ENCODE data around the gene TEAD3.

The TEAD3 gene

DNA sequence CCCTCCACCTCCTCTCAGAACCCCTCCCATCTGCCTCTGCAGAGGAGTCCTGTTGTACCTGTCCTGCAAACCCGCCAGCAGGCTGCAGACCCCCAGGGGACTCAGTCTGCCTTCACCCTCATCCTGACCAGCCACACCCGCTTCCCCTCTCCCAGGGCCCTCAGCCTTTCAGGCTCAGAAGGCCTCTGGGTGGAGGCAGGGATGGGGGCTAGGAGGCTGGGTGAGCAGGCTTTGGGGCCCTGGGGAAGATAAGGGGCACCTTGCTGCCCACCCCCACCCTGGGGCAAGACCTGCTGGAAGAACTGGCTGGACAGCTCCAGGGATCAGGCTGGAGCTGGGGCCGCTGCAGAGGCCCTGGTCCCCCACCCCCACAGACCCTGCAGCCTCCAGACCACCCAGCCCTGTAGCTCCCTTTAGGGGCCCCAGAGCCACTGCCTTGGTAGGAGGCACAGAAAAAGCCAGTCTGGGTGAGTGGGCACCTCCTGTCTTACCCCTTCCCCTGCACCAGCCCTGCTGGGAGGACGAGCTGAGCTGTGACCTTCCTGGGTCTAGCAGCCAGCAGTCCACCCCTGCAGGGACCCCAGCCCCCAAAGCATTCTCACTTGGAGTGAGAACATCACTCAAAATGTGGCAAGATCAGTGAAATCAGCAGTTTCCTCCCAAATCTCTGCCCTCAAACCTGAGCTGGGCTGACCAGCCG lies 5.2 kb downstream of the TEAD3 start:
- no peak for DNase-seq (ENCODE audit: low read depth)

- DNase-seq (ENCODE audit: low read depth): no peak
Measured at GRCh38 chr6:35490821-35491557, 5.9 kb downstream of the TEAD3 start.

GRCh38 chr6:35489995-35490791 lies 6.7 kb downstream of the TEAD3 start:
- DNase-seq (ENCODE audit: low read depth): no peak

DNA sequence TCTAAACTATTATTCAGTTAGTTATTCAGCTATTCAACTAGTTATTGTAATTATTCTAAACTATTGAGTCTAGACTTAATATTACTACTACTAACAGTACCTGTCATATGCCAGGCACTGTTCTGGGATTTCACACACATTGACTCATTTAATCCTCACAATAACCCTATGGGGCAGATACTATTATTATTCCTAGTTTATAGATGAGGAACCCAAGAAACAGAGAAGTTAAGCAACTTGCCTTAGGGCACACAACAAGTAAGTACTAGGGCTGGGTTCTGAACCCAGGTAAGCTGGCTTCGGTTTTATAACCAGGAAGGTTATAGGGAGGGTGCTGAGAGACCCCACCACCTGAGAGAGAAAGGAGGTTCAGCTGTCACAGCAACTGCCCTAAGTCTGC lies 7.8 kb downstream of the TEAD3 start:
- no peak for DNase-seq (ENCODE audit: low read depth)

DNA sequence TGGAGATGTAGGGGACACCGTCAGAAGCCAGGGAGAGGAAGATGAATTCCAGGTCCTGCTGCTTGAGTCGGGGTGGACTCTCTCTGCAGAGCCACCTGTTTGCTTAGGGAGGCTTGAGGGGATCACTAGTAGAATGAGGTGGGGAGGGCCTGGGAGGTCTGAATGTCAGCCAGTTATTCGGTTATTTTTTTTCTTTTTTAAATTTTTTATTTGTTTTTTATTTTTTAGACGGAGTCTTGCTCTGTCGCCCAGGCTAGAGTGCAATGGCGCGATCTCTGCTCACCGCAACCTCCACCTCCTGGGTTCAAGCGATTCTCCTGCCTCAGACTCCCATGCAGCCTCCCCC lies 8.4 kb downstream of the TEAD3 start:
- DNase-seq (ENCODE audit: low read depth): no peak

DNA sequence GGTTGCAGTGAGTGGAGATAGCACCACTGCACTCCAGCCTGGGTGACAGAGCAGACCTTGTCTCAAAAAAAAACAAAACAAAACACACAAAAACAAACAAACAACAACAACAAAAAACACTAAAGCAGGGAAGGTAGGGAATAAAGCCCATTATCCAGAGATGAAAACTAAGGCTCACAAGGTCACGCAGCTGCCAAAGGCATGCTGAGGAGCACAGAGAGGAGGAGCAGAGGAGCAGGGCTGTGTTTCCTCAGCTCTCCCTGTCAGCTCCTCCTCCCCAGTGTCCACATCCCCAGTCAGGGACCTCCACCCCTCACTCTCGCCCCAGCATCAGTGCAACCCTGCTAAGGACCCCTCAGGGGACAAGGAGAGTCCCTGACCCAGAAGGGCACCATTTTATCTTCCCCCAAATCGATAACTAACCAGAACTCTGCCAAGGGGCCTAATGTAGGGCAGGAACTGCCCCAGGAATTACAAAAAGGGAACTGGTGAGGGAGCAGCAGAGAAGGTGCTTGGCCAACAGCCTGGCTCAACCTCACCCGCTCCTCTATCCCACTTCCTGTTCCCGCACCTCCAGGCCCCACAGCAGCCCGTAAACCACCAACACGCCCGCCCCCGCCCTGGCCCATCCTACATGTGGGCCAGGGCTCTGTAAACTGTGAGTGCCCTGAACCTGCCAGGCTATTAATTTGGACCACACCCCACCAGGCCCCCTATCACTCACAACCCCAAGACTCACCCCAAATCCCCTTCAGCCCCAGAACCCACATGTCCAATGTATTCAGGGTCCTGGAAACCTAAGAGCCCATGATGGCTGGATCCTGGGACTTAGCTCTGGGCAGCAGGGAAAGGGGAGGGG lies 9.0 kb downstream of the TEAD3 start:
- no peak for DNase-seq (ENCODE audit: low read depth)

DNA sequence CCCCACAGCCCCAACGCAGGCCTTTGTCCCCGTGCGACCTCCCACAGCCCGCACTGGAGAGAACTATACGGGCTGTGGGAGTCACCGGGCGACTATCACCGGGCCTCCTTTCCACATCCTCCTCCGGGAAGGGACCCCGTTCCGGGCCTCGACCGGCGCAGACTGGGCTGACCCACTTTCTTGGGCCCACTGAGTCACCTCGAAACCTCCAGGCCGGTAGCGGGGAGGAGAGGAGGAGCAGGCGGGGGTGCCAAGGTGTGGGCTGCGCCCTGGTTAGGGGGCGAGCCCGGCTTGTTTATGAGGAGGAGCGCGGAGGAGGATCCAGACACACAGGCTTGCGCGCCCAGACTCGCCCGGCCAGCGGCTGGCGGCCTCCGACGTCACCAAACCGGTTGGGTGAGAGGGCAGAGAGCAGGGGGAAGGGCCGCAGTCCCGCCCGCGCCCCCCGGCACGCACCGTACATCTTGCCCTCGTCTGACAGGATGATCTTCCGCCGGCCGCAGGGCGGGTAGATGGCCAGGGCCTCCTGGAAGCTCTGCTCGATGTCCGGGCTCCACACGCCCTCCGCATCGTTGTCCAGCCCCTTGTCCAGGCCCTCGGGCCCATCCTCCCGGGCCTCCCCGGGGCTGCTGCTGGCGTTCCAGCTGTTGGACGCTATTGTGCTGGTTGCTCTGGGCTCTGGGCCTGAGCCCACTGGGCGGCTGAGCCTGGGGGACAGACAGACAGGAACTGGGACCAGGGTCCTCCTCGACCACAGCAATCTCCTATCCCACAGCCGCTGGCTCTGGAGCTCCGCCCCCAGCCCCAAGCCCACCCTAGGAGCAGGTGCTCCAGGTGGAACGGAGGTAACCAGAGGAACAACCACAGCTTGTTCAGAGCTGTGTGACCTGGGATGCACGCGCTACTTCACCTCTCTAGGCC lies 10.6 kb downstream of the TEAD3 start:
- DNase-seq (ENCODE audit: low read depth): no peak

- no peak for DNase-seq (ENCODE audit: low read depth)
Measured at GRCh38 chr6:35485402-35485877, 11.4 kb downstream of the TEAD3 start.

DNA sequence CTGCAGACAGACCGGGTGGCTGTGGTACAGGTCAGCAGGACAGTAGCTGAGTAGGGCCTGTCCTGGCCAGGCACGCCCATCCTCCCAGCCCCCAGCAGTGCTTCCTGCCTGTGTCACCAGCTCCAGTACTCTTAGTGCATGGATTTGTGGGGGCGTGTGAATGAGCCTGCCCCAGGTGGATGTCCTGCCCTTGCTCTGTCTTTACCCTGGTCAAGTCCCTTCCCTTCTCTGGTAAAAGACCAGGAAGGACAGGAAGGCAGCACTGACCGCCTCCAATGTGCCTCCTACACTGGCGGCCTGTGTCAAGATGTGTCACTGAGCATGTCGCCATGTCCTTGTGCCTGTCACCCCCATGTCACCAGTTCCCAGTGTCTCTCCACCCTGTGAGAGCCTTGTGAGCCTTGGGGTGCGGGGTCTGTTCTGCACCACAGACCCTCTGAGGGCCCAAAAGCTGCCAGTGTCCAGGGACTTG lies 11.9 kb downstream of the TEAD3 start:
- no peak for DNase-seq (ENCODE audit: low read depth)

DNA sequence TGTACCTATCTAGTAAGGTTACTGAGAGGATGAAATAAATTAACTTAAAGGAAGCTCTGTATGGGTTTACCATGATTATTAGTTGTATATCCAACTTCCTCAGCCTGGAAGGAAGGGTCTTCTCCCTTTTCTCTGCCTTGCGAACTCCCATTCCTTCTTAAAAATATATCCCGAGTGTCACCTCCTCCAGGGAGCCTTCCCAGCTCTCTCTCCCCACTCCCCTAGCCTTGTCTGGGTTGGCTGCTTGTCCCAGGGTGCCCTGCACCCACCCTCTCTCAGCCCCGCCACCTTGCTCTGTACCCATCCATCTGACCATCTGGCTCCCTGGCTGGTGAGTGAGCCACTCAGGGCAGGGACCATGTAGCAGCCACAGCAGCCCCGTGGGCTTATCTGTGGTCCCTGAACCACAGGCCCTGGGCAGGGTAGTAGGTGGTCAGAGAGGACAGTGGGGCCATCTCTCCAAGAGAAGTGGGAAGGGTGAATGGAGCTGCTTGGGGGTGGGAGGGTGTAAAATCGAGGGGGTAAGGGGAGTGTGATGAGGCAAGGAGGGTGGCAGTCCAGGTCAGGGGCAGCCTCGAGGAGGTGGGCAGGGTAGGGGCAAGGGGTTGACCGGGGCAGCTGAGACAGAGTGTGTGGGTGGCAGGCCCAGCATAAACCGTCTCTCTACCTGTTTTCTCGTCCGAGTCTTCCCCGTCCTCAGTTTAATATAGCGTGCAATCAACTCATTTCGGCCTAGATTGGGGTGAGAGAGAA lies 12.8 kb downstream of the TEAD3 start:
- no peak for DNase-seq (ENCODE audit: low read depth)

DNA sequence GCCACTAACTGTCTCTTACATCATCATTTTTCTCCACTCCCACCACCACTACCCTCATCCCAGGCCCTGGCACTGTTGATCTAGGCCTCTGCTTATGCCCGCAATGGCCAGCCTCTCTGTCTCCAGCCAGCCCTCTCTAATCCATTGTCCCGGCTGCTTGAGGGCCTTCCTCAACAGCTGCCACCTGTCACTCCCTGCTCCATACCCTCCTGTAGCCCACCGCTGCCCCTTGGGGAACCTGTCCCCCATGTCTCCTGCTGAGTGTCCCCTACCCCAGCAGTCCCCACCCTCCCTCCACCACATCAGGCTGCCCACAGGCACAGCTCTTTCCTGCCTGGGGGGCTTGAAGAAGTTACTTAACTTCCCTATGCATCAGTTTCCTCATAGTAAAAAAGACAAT lies 13.4 kb downstream of the TEAD3 start:
- DNase-seq (ENCODE audit: low read depth): no peak

- DNase-seq (ENCODE audit: low read depth): no peak
Measured at GRCh38 chr6:35483062-35483461, 13.8 kb downstream of the TEAD3 start.

- no peak for DNase-seq (ENCODE audit: low read depth)
Measured at GRCh38 chr6:35481226-35481625, 15.7 kb downstream of the TEAD3 start.

GRCh38 chr6:35480176-35480575 lies 16.7 kb downstream of the TEAD3 start:
- no peak for DNase-seq (ENCODE audit: low read depth)

- no peak for DNase-seq (ENCODE audit: low read depth)
Measured at GRCh38 chr6:35478259-35478658, 18.6 kb downstream of the TEAD3 start.

DNA sequence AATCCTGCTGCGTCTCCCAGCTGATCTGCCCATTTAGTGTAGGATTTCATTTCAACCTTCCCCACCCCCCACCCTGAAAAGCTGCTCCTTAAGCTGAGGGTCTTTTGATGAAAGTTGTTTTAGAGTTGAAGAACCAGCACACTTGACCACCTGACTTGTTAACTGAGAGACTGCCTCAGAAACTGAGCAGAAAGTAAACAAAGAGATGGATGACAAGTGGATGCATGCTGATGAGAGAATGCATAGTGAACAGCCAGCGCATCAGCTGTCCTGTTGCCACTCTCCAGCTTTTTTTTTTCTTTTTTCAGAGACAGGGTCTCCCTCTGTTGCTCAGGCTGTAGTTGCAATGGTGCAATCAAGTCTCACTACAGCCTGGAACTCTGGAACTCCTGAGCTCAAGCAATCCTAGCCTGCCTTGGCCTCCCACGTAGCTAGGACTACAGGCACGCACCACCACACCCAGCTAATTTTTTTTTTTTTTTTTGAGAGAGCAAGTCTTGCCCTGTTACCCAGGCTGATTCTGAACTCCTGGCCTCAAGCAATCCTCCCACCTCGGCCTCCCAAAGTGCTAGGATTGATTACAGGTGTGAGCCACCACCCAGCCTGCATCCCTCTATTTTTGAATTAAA lies 19.2 kb downstream of the TEAD3 start:
- DNase-seq (ENCODE audit: low read depth): no peak

GRCh38 chr6:35477028-35477427 lies 19.9 kb downstream of the TEAD3 start:
- DNase-seq (ENCODE audit: low read depth): no peak

GRCh38 chr6:35476004-35476403 lies 20.9 kb downstream of the TEAD3 start:
- DNase-seq (ENCODE audit: low read depth): no peak

- no peak for DNase-seq (ENCODE audit: low read depth)
Measured at GRCh38 chr6:35475573-35475972, 21.3 kb downstream of the TEAD3 start.

Measured in GM04503 (cell line).